Measurements from ENCODE around the gene FAR2. TPM values are rescaled to one million over a fixed set of nuclear protein-coding genes. Genes with fewer than 3 reads are reported as not detected.
A peak's percentile ranks its signal among the peaks of the same experiment; 100 is the strongest.

FAR2 gene
- total and polyA plus RNA-seq, 4 donors, result 0.81 to 7.6 (median 3.1) TPM

DNA sequence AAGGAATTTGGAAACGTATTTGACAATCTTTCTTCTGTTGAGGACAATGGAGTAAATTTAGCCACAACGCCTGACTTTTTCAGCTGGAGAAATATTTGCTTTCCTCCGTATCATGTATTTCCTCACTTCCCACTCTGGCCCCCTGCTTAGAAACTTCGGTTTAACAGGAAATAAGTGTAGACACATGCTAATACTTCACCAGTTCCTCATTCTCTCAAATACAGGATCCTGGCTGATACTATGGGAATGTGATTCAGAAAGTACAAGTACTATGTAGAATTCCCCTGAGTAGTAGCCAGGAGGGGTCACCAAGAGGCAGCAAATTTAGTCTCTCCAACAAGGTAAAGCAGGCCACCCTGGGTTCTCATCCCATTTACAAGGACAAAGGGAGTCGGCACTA lies 58.0 kb downstream of the FAR2 start:
- H3K9ac ChIP-seq (ENCODE audit: low read depth in 1 of 2, low read length in 2 of 2), result no peak overlapping the region
- H3K27ac ChIP-seq (ENCODE audit: low read depth in 1 of 2, low read length in 2 of 2), result no peak overlapping the region
- 68% methylated on average over 5 of the region's 5 CpGs for WGBS
- H3K4me1 ChIP-seq (ENCODE audit: control insufficient read depth in 4 of 4, insufficient read depth in 4 of 4, low read length in 3 of 4), result no peaks in the 10 kb centered on the region
- no peak for DNase-seq (ENCODE audit: low spot score)
- no peaks in the 10 kb centered on the region for H3K9me3 ChIP-seq (ENCODE audit: control insufficient read depth in 4 of 4, low read length in 3 of 4)
- H3K4me3 ChIP-seq (ENCODE audit: low read depth in 1 of 3, low read length in 3 of 3), result no peak overlapping the region
- no peaks in the 10 kb centered on the region for H3K27me3 ChIP-seq (ENCODE audit: control insufficient read depth in 4 of 4, insufficient read depth in 4 of 4, low read length in 3 of 4)
- TF ChIP-seq EGR1 (IDR thresholded peaks at IDR 0.05; ENCODE audit: low read depth in 2 of 2), result no peak
- TF ChIP-seq, protein P1, sequence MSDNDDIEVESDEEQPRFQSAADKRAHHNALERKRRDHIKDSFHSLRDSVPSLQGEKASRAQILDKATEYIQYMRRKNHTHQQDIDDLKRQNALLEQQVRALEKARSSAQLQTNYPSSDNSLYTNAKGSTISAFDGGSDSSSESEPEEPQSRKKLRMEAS (IDR thresholded peaks at IDR 0.05), result peak; percentile 19
- no peaks in the 10 kb centered on the region for H3K36me3 ChIP-seq (ENCODE audit: control insufficient read depth in 4 of 4, insufficient read depth in 3 of 4, low read depth in 1 of 4, low read length in 3 of 4)

DNA sequence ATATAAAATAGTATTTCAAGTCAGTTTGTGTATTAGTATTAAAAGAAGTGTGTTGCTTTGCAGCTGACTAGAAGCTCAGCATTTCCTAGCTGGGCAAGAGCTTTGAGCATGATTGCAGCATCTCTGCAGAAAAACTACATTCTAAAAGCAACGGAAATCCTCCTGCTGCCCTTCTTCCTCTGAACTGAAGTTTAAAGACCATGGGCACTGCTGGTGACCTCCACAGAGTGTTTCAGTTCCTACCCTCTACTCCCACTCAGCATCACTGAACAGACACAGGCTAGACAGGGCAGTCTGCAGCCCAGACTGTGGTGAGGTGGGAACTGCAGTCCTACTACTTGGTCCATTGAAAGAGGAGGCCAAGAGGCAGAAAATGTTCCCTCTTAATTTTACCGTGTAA lies 59.0 kb downstream of the FAR2 start:
- 78% methylated on average over 2 of the region's 2 CpGs for WGBS
- no peak for TF ChIP-seq FOXA2 (IDR thresholded peaks at IDR 0.05)
- H3K27ac ChIP-seq (ENCODE audit: low read depth in 1 of 2, low read length in 2 of 2), result no peak overlapping the region
- no peaks in the 10 kb centered on the region for H3K4me1 ChIP-seq (ENCODE audit: control insufficient read depth in 4 of 4, insufficient read depth in 4 of 4, low read length in 3 of 4)
- H3K27me3 ChIP-seq (ENCODE audit: control insufficient read depth in 4 of 4, insufficient read depth in 4 of 4, low read length in 3 of 4), result no peaks in the 10 kb centered on the region
- H3K36me3 ChIP-seq (ENCODE audit: control insufficient read depth in 4 of 4, insufficient read depth in 3 of 4, low read depth in 1 of 4, low read length in 3 of 4), result no peaks in the 10 kb centered on the region
- no peaks in the 10 kb centered on the region for H3K9me3 ChIP-seq (ENCODE audit: control insufficient read depth in 4 of 4, low read length in 3 of 4)
- H3K4me3 ChIP-seq (ENCODE audit: low read depth in 1 of 3, low read length in 3 of 3), result no peak overlapping the region
- no peak overlapping the region for H3K9ac ChIP-seq (ENCODE audit: low read depth in 1 of 2, low read length in 2 of 2)
- no peak for DNase-seq (ENCODE audit: low spot score)

DNA sequence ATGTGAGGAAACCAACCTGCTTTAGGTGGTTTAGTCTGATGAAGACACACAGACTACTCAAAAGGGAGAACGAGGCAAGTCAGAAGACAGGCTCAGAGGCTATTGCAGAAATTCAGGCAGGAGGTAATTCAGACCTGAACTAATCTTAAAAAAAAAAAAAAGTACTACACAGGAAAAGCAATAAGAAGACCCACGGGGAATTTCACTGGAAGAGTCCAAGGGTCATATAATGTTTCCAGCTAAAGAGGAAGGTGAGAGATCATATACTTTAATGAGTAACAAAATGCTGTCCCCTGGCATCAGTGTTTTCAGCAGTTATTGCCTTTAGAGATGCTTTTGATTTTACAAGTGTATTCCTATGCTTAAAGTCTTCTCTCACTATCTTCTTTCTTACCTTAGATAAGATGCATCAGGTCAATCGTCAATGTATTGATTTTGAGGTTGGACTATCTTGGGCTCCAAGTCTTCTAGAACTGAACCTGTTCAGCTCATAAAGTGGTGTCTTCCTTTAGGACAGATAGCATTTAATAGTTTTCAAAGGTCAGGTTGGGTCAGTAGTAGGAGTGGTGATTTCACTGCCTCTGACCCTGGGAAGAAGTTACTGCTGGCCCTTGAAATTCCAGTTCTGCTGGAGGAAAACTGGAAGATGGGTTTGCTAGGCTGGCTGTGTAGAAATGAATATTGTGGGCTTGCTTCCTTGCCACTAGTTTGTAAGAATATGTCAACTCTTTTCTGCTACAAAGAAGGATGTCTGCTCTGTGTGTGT lies 60.0 kb downstream of the FAR2 start:
- no peak for DNase-seq (ENCODE audit: low spot score)
- no peak overlapping the region for H3K9ac ChIP-seq (ENCODE audit: low read depth in 1 of 2, low read length in 2 of 2)
- no peaks in the 10 kb centered on the region for H3K9me3 ChIP-seq (ENCODE audit: control insufficient read depth in 4 of 4, low read length in 3 of 4)
- no peak overlapping the region for H3K4me3 ChIP-seq (ENCODE audit: low read depth in 1 of 3, low read length in 3 of 3)
- H3K4me1 ChIP-seq (ENCODE audit: control insufficient read depth in 4 of 4, insufficient read depth in 4 of 4, low read length in 3 of 4), result no peaks in the 10 kb centered on the region
- TF ChIP-seq RAD21 (IDR thresholded peaks at IDR 0.05), result no peak
- TF ChIP-seq, protein P2, sequence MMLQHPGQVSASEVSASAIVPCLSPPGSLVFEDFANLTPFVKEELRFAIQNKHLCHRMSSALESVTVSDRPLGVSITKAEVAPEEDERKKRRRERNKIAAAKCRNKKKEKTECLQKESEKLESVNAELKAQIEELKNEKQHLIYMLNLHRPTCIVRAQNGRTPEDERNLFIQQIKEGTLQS (IDR thresholded peaks at IDR 0.05), result no peak
- no peak for TF ChIP-seq NR2F2 (IDR thresholded peaks at IDR 0.05)
- TF ChIP-seq RXRA (IDR thresholded peaks at IDR 0.05), result no peak
- no peak for TF ChIP-seq SP1 (IDR thresholded peaks at IDR 0.05)
- TF ChIP-seq, protein P3, sequence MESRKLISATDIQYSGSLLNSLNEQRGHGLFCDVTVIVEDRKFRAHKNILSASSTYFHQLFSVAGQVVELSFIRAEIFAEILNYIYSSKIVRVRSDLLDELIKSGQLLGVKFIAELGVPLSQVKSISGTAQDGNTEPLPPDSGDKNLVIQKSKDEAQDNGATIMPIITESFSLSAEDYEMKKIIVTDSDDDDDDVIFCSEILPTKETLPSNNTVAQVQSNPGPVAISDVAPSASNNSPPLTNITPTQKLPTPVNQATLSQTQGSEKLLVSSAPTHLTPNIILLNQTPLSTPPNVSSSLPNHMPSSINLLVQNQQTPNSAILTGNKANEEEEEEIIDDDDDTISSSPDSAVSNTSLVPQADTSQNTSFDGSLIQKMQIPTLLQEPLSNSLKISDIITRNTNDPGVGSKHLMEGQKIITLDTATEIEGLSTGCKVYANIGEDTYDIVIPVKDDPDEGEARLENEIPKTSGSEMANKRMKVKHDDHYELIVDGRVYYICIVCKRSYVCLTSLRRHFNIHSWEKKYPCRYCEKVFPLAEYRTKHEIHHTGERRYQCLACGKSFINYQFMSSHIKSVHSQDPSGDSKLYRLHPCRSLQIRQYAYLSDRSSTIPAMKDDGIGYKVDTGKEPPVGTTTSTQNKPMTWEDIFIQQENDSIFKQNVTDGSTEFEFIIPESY (IDR thresholded peaks at IDR 0.05), result no peak
- no peak for TF ChIP-seq HNF4G (IDR thresholded peaks at IDR 0.05)
- TF ChIP-seq FOXA1 (IDR thresholded peaks at IDR 0.05), result no peak
- no peak for TF ChIP-seq TAF1 (conservative IDR thresholded peaks at IDR 0.05)
- TF ChIP-seq, protein P1 (IDR thresholded peaks at IDR 0.05), result no peak
- TF ChIP-seq, protein P4, sequence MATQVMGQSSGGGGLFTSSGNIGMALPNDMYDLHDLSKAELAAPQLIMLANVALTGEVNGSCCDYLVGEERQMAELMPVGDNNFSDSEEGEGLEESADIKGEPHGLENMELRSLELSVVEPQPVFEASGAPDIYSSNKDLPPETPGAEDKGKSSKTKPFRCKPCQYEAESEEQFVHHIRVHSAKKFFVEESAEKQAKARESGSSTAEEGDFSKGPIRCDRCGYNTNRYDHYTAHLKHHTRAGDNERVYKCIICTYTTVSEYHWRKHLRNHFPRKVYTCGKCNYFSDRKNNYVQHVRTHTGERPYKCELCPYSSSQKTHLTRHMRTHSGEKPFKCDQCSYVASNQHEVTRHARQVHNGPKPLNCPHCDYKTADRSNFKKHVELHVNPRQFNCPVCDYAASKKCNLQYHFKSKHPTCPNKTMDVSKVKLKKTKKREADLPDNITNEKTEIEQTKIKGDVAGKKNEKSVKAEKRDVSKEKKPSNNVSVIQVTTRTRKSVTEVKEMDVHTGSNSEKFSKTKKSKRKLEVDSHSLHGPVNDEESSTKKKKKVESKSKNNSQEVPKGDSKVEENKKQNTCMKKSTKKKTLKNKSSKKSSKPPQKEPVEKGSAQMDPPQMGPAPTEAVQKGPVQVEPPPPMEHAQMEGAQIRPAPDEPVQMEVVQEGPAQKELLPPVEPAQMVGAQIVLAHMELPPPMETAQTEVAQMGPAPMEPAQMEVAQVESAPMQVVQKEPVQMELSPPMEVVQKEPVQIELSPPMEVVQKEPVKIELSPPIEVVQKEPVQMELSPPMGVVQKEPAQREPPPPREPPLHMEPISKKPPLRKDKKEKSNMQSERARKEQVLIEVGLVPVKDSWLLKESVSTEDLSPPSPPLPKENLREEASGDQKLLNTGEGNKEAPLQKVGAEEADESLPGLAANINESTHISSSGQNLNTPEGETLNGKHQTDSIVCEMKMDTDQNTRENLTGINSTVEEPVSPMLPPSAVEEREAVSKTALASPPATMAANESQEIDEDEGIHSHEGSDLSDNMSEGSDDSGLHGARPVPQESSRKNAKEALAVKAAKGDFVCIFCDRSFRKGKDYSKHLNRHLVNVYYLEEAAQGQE (IDR thresholded peaks at IDR 0.05), result no peak
- no peak for TF ChIP-seq GABPA (IDR thresholded peaks at IDR 0.05 in 1 of 2, conservative IDR thresholded peaks at IDR 0.05 in 1 of 2)
- TF ChIP-seq YY1 (IDR thresholded peaks at IDR 0.05), result no peak
- H3K27ac ChIP-seq (ENCODE audit: low read depth in 1 of 2, low read length in 2 of 2), result no peak overlapping the region
- H3K36me3 ChIP-seq (ENCODE audit: control insufficient read depth in 4 of 4, insufficient read depth in 3 of 4, low read depth in 1 of 4, low read length in 3 of 4), result no peaks in the 10 kb centered on the region
- H3K27me3 ChIP-seq (ENCODE audit: control insufficient read depth in 4 of 4, insufficient read depth in 4 of 4, low read length in 3 of 4), result no peaks in the 10 kb centered on the region
- WGBS, result 51% methylated on average over 3 of the region's 3 CpGs
